Right lobe of liver (tissue), 6 donors: ENCODE data around the gene PBOV1. TPM values are rescaled to one million over a fixed set of nuclear protein-coding genes. Genes with fewer than 3 reads are reported as not detected.

Experiments
- ATAC-seq, 4 donors: fragments of 200-7000 bp; cut with Tn5 transposase; one replicate each; pipeline ENCODE4 v1.9.1; 2020; ENCODE audit warnings: mild to moderate bottlenecking in 4 of 4, moderate library complexity in 4 of 4
- DNase-seq, 3 donors: peaks; one replicate each; pipeline ENCODE4 v3.0.0-alpha.2; 2020
- H3K27ac ChIP-seq, 3 donors: fragments of 200-600 bp; one replicate each; pipeline ENCODE4 v1.8.0; 2022
- H3K27me3 ChIP-seq, 2 donors: fragments of 200-600 bp; one replicate each; pipeline ENCODE4 v1.8.0; 2022
- H3K36me3 ChIP-seq, 4 donors: fragments of 200-600 bp; sonication (generic) in 1 of 4; one replicate each; pipeline versions ENCODE4 v1.5.1 to v1.8.0; 2017 to 2022; ENCODE audit warnings: control low read depth in 1 of 4
- H3K4me1 ChIP-seq, 4 donors: fragments of 200-600 bp; sonication (generic) in 1 of 4; one replicate each; pipeline versions ENCODE4 v1.5.1 to v1.8.0; 2017 to 2022; ENCODE audit warnings: control low read depth in 1 of 4
- H3K4me3 ChIP-seq, 3 donors: fragments of 200-600 bp; one replicate each; pipeline ENCODE4 v1.8.0; 2022
- H3K9me3 ChIP-seq, 4 donors: fragments of 200-600 bp; sonication (generic) in 1 of 4; one replicate each; pipeline versions ENCODE4 v1.5.1 to v1.8.0; 2017 to 2022; ENCODE audit warnings: control low read depth in 1 of 4
- POLR2A ChIP-seq: fragments of 450-650 bp; IDR thresholded peaks from one replicate; pipeline ENCODE4 v1.6.1; 2017; ENCODE audit warnings: antibody characterized with exemption, mild to moderate bottlenecking
- WGBS: methylation state at CpG from one replicate; pipeline ENCODE4 v1.1.6; 2018; ENCODE audit warnings: low coverage, low lambda C conversion rate; ENCODE audit not compliant: insufficient coverage; ENCODE audit errors: missing lambda C conversion rate; 5-methylcytosine and 5-hydroxymethylcytosine counted together
- intact Hi-C, 2 donors: fragments of 100-400 bp; cut with DNase I; formaldehyde crosslinking; loops; one replicate each; pipeline versions ENCODE4 v1.11.2 to v1.14.1; 2022
- total RNA-seq, 6 experiments: library from RNA; depleted of rRNA in 2 of 6; stranded (reverse); fragments of >200 nt in 2 of 6; fragmentation: NEBNext Ultra II Directional in 3 of 6; extraction: Animal tissue kit (Norgen Biotek cat#: 25700) in 3 of 6; gene quantifications; one replicate each; pipeline versions ENCODE4 v1.1.0 to v1.2.4, GENCODE V29; 2016 to 2023
- TF ChIP-seq, protein P1 (sequence below), 4 donors: fragments of 200-600 bp in 3 of 4; fragments of 450-650 bp in 1 of 4; IDR thresholded peaks; one replicate each; pipeline versions ENCODE4 v1.5.1 to v1.8.0; 2016 to 2022; ENCODE audit warnings: antibody characterized with exemption in 4 of 4, mild to moderate bottlenecking in 2 of 4
- donor health status: DM: no; HTN: yes; CAD: no.
- donor health status: DM: no; HTN: no; CAD: no.
- donor health status: DM: no; HTN: no; CAD: no.
- donor health status: DM: no; HTN: yes; CAD: no.
- donor health status: DM: no; HTN: yes; CAD: no.

PBOV1 gene
- total RNA-seq, 6 experiments from 2014 or later, result not detected

- Histone ChIP-seq H3K4me1 (no peaks in the 10 kb centered on the region), H3K27ac (no peak overlapping the region), H3K27me3 (no peaks in the 10 kb centered on the region), H3K4me3 (no peak overlapping the region), H3K36me3 (no peaks in the 10 kb centered on the region), H3K9me3 (no peaks in the 10 kb centered on the region)
- TF ChIP-seq, protein P1, sequence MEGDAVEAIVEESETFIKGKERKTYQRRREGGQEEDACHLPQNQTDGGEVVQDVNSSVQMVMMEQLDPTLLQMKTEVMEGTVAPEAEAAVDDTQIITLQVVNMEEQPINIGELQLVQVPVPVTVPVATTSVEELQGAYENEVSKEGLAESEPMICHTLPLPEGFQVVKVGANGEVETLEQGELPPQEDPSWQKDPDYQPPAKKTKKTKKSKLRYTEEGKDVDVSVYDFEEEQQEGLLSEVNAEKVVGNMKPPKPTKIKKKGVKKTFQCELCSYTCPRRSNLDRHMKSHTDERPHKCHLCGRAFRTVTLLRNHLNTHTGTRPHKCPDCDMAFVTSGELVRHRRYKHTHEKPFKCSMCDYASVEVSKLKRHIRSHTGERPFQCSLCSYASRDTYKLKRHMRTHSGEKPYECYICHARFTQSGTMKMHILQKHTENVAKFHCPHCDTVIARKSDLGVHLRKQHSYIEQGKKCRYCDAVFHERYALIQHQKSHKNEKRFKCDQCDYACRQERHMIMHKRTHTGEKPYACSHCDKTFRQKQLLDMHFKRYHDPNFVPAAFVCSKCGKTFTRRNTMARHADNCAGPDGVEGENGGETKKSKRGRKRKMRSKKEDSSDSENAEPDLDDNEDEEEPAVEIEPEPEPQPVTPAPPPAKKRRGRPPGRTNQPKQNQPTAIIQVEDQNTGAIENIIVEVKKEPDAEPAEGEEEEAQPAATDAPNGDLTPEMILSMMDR (IDR thresholded peaks at IDR 0.05), result no peak
- TF ChIP-seq POLR2A, result no peak
- ATAC-seq, result no peak
- WGBS, result 83% methylated on average over 2 of the region's 2 CpGs
- intact Hi-C loops, result no loop called here
- no peak for DNase-seq
Observed at GRCh38 chr6:138234363-138234762, 16.1 kb upstream of the PBOV1 start.

GRCh38 chr6:138231381-138231886, 13.1 kb upstream of the PBOV1 start:
- H3K36me3 ChIP-seq, result no peaks in the 10 kb centered on the region
- 19% methylated on average over 4 of the region's 4 CpGs for WGBS
- H3K27ac ChIP-seq, result no peak overlapping the region
- no peaks in the 10 kb centered on the region for H3K27me3 ChIP-seq
- intact Hi-C loops, result no loop called here
- TF ChIP-seq, protein P1 (IDR thresholded peaks at IDR 0.05), result no peak
- TF ChIP-seq POLR2A, result no peak
- peaks cover 0 to 5% (median 0%) of the 10 kb centered on the region in 4 donors for H3K4me1 ChIP-seq
- ATAC-seq (no peak), DNase-seq (no peak)
- H3K4me3 ChIP-seq, result no peak overlapping the region
- no peaks in the 10 kb centered on the region for H3K9me3 ChIP-seq

GRCh38 chr6:138230759-138231380, 12.6 kb upstream of the PBOV1 start:
- no peak for DNase-seq
- Histone ChIP-seq H3K27me3 (no peaks in the 10 kb centered on the region), H3K36me3 (no peaks in the 10 kb centered on the region), H3K4me3 (no peak overlapping the region), H3K27ac (no peak overlapping the region), H3K4me1 (peaks cover 0 to 5% (median 0%) of the 10 kb centered on the region in 4 donors), H3K9me3 (no peaks in the 10 kb centered on the region)
- ATAC-seq, result no peak
- TF ChIP-seq, protein P1 (IDR thresholded peaks at IDR 0.05), result no peak
- TF ChIP-seq POLR2A, result no peak
- intact Hi-C loops, result no loop called here
- WGBS, result 73% methylated on average over 3 of the region's 3 CpGs

- Histone ChIP-seq H3K4me1 (peaks cover 0 to 5% (median 0%) of the 10 kb centered on the region in 4 donors), H3K36me3 (no peaks in the 10 kb centered on the region), H3K4me3 (no peak overlapping the region), H3K27me3 (no peaks in the 10 kb centered on the region), H3K27ac (no peak overlapping the region), H3K9me3 (no peaks in the 10 kb centered on the region)
- intact Hi-C loops, result no loop called here
- TF ChIP-seq, protein P1 (IDR thresholded peaks at IDR 0.05), result no peak
- no peak for TF ChIP-seq POLR2A
- DNase-seq (no peak), ATAC-seq (no peak)
Observed at GRCh38 chr6:138230221-138230620, 11.9 kb upstream of the PBOV1 start.
